GM21528 (cell line): ENCODE data around the gene PTGES3L.
"Not testable (repeated sequence)": the region's sequence is repeated elsewhere in the genome, so short reads cannot be mapped to it uniquely, and the experiment has no call there.

Experiments
- ATAC-seq: cut with Tn5 transposase; IDR thresholded peaks from one replicate; pipeline ENCODE4 v1.9.1; 2021; ENCODE audit warnings: mild to moderate bottlenecking, moderate library complexity; ENCODE audit not compliant: unreplicated experiment, low FRiP score

The PTGES3L gene

GRCh38 chr17:43014649-43015542 lies 35.0 kb upstream of the PTGES3L start:
- ATAC-seq, result no peak

GRCh38 chr17:43014020-43014648 lies 34.3 kb upstream of the PTGES3L start:
- no peak for ATAC-seq

GRCh38 chr17:43013296-43013695 lies 33.4 kb upstream of the PTGES3L start:
- ATAC-seq, result no peak

GRCh38 chr17:43011728-43012472 lies 32.0 kb upstream of the PTGES3L start:
- ATAC-seq, result no peak

- no peak for ATAC-seq
These were observed 30.9 kb upstream of the PTGES3L start for GRCh38 chr17:43010667-43011308.

GRCh38 chr17:43006639-43007551 lies 27.0 kb upstream of the PTGES3L start, which contains the start of gene IFI35:
TSS of gene IFI35 (plus strand) at chr17:43006784. CDS start at chr17:43006948, 164 bp downstream.
- ATAC-seq, result no peak

GRCh38 chr17:43003542-43004172 lies 23.8 kb upstream of the PTGES3L start:
- no peak for ATAC-seq

GRCh38 chr17:43000894-43001293 lies 21.0 kb upstream of the PTGES3L start:
- ATAC-seq, result not testable (repeated sequence)

GRCh38 chr17:42999003-42999525 lies 19.2 kb upstream of the PTGES3L start:
- no peak for ATAC-seq

GRCh38 chr17:42997984-42998938 lies 18.4 kb upstream of the PTGES3L start, which contains the start of gene RPL27:
TSS of gene RPL27 (plus strand) at chr17:42998419. CDS start at chr17:42998751, 332 bp downstream.
- peak; percentile 89 for ATAC-seq

- no peak for ATAC-seq
These were observed 17.6 kb upstream of the PTGES3L start for GRCh38 chr17:42997390-42997983.

GRCh38 chr17:42993913-42994312 lies 14.0 kb upstream of the PTGES3L start:
- ATAC-seq, result not testable (repeated sequence)

GRCh38 chr17:42992872-42993271 lies 13.0 kb upstream of the PTGES3L start:
- no peak for ATAC-seq

GRCh38 chr17:42991471-42991870 lies 11.6 kb upstream of the PTGES3L start:
- no peak for ATAC-seq

GRCh38 chr17:42989726-42990652 lies 10.1 kb upstream of the PTGES3L start:
- no peak for ATAC-seq

- no peak for ATAC-seq
These were observed 9.3 kb upstream of the PTGES3L start for GRCh38 chr17:42989141-42989540.
